NCI-H524 (cell line): ENCODE results near the gene CENPX.
A peak's percentile ranks its signal among the peaks of the same experiment; 100 is the strongest.

Experiments
- DNase-seq, 2 experiments: peaks; one replicate each; lab custom pipeline; 2025; lab: John Stamatoyannopoulos, UW

CENPX gene

DNA sequence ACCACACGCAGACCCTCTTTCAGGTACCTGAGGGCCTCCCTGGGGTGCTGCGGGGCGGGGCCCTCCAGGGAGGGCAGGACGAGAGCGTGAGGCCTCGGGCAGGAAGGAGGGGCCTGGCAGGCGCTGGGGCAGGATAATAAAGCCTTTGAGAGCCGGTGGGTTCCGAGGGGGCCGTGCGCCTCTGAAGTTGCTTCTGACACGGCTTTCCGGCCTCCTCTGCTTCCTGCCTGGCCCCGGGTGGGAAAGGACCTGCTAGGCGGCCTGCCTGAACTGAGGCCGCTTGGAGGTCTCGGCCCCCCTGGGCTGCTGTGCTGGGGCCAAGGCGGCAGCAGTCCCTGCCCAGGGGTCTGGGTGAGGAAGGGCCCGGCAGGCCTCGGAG, 10.4 kb downstream of the CENPX start:
- DNase-seq = no peak

DNA sequence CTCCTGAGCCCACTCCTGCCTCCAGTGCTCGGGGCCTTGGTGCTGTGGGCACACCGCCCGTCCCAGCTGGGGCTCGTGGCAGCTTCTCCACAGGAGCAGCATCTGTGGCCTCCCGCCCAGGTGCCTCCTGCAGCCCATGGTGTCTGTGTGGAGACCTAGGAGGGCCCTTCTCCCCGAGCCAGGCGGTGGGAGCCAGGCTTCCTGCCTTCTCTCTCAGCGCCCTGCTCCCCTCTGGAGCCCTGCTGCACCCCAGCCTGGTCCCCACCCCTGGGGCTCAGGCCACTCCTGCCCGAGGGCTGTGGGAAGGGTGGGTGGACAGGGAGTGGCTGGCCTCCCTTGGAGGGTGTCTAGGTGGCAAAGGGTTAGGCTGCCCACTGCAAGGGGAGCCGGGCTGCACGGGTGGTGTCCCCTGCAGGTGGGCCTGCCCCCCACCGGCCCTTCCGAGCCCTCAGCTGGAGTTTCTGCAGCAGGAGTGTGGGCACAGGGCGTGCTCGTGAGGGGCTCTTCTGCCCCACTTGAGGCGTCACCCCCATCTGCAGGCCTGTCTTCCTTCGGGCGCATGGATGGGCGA, 11.0 kb downstream of the CENPX start:
- DNase-seq = no peak

DNA sequence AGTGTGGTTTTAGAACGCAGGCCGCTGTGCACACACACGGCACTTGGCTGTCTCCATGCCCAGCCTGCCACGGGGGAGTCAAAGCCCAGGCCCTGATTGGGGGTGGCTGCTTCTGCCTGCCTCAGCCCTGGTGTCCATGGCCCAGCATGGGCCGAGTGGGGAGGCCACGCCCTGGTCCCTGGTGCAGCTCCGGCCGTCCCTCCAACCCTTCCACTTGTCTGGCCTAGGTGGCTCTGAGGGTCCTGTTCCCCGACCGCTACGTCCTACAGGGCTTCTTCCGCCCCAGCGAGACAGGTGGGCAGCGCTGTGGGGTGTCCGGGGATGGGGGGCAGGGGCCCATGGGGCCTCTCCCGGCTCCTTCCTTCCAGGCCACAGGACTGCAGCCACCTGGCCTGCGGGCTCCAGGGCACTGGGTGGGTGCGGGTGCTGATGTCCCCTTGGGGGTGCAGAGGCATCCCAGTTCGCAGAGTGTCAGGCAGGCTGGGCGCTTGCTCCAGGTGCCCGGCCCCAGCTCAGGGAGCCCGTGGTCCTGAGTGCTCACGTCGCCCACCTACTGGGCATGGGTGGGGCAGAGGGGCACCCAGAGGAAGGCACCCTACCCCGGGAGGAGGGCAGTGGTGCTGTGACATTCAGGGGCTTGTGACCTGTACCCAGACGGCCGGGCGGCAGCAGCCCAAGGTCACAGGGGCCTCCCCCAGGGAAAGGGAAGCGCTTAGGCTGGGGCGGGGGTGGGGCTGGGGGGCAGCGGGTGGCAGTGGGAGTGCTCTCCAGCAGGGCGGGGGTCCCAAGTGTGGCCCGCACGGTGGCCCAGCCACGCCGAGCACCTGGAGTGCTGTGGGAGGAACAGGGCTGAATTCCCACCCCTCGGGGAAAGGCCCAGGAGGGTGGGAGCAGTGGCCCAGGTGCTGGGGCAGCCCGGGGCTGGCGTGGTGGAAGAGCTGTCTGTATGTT, 11.8 kb downstream of the CENPX start:
- DNase-seq = no peak

DNA sequence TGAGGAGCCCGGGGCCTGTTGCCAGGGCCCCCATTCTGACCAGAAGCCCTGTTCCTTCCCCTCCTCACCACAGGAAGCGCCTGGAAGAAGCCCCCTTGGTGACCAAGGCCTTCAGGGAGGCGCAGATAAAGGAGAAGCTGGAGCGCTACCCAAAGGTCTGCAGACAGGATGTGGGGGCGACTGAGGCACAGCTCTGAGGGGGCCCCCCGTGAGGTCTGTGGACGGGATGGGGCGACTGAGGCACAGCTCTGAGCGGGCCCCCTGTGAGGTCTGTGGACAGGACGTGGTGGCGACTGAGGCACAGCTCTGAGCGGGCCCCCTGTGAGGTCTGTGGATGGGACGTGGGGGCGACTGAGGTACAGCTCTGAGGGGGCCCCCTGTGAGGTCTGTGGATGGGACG, 13.3 kb downstream of the CENPX start:
- no peak for DNase-seq

DNA sequence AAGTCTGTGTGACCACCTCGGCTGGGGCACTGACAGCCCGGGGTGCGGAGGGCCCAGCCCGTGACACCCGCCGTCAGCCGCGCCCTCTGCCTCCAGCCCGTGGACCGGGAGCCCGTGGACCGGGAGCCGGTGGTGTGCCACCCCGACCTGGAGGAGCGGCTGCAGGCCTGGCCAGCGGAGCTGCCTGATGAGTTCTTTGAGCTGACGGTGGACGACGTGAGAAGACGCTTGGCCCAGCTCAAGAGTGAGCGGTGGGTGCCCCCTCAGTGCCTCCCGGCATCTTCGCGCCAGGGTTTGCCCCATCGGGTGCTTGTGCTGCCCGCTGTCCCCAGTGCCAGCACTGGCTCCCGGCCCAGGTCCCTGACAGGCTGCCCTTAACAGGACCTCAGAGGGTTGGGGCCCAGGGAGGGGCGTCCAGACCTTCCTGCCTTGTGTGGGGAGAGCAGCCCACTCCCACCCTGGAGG, 13.7 kb downstream of the CENPX start:
- DNase-seq = no peak

DNA sequence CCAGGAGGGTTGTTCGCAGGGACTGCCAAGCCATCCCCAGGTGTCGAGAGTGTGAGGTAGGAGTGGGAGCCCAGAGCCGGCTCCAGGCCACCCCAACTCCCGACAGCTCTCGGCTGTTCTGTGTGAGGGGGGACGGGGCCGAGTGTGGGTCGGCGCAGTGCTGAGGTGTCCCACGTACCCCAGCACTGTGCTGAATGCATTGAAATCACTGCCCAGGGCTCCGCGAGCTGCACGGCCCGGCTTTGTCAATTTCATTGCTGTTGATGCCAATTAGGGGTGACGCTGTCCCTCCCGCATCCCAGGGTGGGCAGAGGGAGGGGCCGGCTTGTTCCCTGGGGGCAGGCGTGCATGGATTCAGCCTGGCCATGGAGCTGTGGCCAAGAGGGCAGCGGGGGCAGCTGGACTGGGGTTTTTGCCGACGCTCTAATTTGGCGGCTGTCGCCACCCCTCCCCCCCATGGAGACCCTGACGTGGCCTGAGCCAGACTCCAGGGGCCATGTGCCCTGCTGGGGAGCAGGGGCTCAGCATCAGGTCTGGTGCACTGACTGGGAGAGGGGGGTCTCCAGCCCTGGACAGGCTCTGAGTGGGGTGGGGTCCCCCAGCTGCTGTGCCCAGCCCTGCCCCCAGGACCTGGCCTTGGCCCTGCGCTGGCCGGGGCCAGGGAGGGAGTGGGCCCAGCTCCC, 14.3 kb downstream of the CENPX start:
- DNase-seq = no peak

DNA sequence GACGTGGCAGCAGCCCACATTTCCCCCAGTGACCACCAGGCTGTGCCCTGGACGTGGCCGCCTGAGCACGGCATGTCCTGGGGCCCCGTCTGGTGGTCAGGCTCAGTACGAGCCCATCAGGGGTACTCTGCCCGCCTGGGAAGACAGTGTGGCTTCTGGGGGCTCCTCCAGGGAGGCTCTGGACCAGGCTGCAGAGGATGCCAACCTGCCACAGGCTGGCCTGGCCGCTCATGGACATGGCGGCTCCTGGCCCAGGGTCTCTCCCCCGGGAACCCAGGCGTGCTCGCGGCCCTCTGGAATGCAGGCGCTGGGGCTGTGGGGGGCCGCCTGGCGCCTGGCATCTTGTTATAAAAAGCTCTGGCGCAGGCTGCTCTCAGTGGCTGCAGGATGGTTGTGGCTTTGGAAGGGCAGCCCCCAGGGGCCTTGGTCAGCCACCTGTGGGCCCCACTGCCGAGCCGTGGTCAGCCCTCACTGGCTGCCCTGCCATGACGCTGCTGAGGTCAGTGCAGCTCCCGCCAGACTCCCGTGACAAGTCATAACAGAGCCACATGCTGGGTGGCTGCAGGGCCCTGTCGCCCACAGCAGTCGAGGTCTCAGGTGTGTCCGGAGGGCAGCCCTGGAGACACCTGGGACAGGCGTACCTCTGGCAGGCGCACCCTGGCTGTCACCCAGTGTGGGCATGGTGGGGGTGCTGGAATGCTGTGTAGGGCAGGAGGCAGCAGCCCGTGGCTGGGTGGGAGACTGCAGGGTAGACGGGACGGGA, 15.0 kb downstream of the CENPX start:
- no peak for DNase-seq

DNA sequence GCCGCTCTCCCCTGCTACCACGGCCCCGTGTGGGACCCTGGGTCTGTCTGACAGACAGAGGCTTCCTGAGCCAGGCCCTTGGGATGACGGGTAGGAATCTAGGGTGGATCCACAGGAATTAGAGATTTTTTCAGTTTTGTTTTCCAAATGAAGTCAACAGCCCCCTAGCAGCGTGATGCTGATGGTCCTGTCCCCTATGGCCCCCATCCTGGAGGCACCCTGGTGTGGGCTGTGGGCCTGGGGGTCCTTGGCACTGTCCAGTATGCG, 15.5 kb downstream of the CENPX start:
- DNase-seq = no peak

DNA sequence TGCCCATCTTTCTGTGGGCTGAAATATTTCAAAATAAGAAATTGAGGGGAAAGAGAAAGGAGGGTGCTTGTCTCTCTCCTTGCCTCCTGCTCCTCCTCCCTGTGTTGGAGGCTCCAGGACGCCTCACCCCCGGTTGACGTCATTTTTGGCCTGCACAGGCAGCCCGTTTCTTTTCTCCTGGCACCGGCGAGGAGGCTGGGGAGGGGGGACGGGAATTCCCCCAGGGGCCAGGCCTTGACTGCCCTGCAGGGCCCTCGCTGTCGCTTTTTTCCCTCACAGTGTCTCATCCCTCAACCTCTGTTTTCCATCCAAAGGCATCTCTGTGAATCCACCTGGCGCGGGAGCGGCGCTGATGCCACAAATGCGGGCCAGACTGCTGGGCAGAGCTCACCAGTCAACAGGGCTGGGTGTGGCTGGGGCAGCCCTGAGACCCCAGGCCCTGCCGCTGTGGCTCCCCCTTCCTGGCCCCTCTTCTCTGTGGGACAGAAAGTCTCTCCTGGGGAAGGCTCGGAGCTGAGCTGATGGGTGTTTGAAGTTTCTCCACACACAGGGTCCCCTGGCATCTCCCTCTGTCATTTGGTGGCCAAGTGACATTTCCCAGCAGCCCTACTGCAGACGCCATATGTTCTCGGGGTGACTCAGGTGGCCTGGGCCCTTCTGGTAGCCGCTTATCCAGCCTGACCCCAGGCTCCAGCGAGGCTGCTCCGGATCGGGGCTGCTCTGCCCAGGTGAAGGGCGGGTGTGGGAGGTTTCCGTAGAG, 16.0 kb downstream of the CENPX start:
- no peak for DNase-seq

DNA sequence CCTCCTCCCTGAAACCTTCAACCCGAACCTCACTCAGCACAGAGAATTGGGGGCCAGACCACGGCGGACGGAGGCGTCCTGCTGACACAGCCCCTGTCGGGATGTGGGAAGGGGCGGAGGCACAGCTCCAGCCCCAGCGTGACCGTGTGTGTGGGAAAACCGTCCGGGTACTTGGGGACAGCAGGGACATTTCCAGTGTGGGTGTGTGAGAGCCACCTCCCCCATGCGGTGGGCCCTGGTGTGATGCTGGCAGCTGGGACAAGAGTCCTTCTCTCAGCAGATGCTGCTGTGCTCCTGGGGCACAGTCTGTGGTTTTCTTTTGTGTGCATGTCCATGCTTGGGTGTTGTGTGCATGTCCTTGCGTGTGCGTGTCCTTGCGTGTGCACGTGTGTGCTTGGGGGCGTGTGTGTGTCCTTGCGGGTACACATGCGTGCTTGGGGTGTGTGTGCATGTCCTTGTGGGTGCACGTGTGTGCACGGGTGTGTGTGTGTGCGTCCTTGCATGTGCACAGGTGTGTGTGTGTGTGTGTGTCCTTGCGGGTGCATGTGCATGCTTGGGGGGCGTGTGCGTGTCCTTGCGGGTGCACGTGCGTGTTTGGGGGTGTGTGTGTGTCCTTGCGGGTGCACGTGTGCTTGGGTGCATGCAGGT, 16.9 kb downstream of the CENPX start:
- DNase-seq = peak in 1 of 2 experiments; percentile 59

DNA sequence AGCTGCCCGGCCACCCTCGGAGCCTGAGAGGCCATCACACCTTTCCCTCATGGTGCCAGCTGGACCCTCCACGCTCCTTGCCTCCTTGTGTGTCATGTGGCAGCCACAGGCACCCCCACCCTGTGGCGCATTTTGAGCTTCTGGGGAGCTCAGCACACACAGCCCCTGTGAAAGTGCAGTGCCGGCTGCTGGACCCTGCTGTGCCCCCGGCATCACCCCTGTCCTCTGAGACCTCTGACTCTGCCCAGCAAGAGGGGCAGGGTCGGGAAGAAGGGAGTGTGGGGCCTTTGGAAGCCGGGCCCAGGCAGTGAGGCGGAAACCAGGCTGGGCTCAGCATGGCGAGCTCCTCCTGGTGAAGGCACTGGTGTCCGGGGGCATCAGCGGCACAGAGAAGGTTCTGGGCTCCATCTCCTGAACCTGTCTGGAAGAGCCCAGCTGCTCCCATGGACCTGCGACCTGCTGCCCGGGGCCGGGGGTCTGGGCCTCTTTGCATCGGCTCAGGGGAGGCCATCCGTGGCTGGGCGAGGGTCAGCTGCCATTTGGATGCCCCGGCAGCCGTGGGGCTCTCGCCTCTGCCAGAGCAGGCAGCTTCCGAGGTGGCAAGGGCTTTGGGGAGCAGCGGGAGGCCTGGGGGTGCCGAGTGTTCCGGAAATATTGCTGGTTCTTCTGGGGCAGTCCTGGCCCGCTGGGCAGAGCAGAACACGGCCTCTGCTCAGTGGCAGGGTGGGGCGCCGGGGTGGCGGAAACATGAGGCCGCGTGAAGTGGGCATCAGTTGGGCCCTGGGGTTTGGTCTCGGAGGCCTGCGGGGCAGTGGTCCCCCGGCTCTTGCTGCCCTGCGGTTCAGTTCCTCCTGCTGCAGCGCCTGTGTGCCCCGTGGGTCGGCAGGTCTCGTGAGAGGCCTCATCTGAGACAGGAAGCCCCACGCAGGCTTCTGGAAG, 17.9 kb downstream of the CENPX start:
- no peak for DNase-seq

DNA sequence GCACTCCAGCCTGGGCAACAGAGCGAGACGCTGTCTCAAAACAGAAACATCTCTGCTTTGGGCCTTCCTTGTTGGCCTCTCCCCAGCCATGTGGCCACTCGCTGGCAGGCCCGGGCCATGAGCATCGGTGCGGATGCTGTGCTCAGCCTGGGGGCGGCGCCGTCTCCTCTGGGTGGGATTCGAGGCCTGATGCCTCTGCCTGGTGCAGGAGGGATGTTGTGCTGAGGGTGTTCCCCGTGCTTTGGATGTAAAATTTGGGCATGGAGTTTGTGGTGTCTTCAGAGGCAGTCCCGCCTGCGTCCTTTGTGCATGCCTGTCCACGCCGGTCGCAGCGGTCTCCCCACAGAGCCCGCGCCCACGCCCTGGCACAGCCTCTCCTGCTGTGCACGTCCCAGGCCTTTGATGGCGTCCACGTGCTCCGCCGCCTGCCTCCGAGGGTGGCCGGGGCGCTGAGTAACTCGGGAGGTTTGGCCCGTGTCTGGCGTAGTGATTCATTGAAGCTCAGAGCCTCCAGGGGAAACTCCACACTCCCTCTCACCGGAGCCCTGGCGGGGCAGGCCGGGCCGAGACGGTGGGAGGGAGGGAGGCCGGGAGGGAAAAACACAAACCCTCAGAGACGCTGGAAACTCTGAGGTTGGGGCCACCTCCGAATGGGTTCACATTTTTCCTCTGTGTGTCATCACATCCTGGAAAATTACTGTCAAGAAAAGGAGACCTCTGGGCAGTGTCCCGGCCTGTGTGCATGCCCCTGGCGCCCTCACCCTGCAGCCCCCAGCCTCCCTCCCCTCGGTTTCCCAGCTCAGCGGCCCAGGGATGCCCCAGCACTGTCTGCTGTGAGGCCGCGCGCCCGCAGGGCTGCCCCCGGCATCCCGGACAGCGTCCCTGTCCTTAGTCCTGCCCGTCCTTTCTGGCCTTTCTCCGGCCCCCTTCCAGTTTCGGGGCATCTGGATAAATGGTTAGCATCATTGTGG, 19.0 kb downstream of the CENPX start:
- no peak for DNase-seq

DNA sequence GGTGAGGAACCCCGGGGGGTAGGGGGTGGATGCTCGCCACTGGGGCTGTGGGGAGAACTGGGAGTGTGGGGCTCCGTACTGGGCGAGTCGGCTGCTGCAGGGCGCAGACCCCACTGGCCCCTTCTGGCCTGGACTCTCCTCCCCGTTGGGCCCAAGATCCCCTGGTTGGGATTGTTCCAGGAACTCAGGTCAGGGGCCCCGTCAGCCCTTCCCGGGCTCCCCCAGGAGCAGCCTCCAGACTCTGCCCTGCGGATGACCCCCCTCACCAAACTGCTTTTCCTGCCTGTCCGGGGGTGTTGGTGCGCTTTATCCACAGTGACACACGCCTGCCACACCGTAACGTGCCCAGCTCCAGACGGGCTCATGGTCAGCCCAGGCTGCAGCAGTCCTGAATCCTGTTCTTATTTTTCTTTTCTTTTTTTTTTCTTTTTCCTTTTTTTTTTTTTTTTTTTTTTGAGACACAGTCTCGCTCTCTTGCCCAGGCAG, 21.1 kb downstream of the CENPX start:
- DNase-seq = no peak

DNA sequence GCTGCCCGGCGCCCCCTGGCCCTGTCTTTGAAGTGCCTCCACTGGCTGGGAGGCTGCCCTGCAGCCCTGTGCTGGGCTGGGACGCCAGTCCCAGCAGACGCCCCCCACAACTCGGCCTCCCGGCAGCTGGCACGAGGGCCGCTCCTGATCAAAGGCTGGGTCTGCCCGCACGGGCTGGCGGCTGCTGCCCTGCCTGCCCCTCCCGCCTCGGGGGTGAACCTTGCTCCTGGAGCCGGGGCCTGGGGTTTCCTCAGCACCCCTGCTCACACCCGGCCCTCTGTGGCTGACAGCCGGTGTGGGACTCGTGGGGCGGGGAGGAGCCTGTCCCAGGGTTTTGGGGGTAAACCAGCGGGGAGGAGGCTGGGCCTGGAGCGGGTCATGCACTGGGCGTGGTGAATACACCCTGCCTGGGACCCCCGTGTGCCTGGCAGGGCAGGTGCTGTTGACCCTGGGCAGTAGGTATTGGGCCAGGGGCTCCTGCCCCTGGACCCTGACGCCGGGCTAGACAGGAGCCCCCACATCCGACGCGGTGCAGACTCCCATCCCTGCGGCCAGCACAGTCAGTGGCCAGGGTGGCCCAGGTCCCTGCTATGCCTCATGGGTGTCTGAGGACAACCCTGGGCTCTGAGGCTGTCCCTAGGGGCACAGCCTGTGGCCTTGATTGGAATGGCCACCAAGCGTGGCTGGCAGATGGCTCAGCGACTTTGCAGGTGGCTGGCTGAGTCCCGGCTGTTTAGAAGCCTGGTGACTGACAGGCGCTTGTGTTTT, 21.7 kb downstream of the CENPX start:
- peak; percentile 96 to 97 for DNase-seq

DNA sequence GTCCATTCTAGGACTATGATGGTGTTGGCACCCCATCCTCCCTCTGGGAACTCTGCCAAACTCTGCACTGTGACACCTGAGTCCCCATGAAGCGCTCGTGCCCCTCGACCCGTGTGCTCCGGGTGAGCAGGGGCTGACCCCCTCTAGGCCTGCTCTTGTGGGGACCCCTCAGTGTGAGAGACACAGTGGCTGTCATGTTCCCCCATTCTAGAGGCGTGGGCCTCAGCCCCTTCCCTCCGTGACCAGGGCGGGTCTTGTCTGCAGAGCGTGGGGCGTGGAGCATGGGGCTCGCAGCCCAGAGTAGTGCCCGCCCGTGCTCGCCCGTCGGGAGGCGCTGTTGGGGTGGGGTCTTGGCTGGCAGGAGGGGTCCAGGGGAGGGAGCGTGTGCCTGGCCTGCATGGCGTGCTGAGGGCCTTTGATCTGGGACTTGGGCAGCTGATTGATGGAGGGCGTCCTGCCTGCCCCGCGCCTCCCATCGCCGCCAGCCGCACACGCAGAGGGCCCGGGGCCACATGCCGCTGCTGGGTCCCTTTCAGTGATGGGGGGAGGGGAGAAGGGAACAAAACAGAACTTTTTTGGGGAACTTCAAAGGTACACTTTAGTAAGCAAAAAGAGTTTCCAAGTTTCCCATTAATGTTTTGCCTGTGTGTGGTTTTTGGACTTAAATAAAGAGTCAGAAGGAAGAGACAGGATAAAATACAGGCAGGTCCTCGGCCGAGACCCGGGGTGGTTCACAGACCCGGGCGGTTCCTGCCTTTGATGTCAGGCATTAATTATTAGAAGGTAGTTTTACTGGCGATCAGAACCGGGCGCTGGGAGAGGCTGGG, 22.5 kb downstream of the CENPX start:
- no peak for DNase-seq

DNA sequence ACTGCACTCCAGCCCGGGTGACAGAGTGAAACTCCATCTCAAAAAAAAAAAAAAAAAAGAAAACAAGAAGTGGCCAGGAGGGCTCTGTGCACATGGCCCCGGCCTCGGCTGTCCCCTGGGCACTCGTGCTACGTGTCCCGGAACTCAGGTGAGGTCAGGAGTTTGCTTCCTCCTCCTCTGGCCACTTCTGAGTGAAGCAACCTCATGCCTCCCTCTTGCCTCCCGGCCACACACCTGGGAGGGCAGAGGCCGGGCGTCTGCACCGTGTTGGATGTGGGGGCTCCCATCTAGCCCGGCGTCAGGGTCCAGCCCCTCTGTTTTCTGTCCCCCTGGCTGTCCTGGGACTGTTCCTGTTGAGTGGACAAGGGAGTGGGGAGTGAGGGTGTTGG, 23.1 kb downstream of the CENPX start:
- no peak for DNase-seq
